AG04450 (cell line): ENCODE data around the gene VPS13D. TPM values are rescaled to one million over a fixed set of nuclear protein-coding genes. Genes with fewer than 3 reads are reported as not detected.

ENCODE experiments used
- CTCF ChIA-PET: fragments of 300-600, 350-600 bp; formaldehyde crosslinking; extraction: SDS; loops from one replicate; lab custom pipeline; 2022; ENCODE audit warnings: antibody characterized with exemption, inconsistent platforms; lab: Charles Lee
- POLR2A ChIA-PET: fragments of 350-600 bp; formaldehyde crosslinking; extraction: SDS; loops from one replicate; lab custom pipeline; 2021; ENCODE audit warnings: antibody characterized with exemption, inconsistent platforms; lab: Yijun Ruan, JAX
- DNase-seq: peaks from one replicate; pipeline ENCODE4 v3.0.0-alpha.2; 2011; ENCODE audit warnings: low read depth, low spot score
- H3K27ac ChIP-seq: one replicate; pipeline ENCODE4 v1.5.1; 2012; ENCODE audit warnings: low read depth, low read length, control low read depth
- H3K27me3 ChIP-seq: one replicate; pipeline ENCODE4 v1.6.0; 2012; ENCODE audit warnings: low read length; ENCODE audit not compliant: control insufficient read depth, insufficient read depth
- H3K4me3 ChIP-seq: 2 replicates; pipeline ENCODE4 v1.5.1; 2011; ENCODE audit warnings: mild to moderate bottlenecking, low read depth, low read length, control low read depth
- H3K9me3 ChIP-seq: 2 replicates; pipeline ENCODE4 v1.5.1; 2012; ENCODE audit warnings: low read length; ENCODE audit not compliant: control insufficient read depth, insufficient read depth
- polyA plus RNA-seq: library from polyadenylated mRNA; depleted of rRNA; stranded (reverse); fragments of >200 nt; gene quantifications from 2 replicates; pipeline ENCODE4 v1.2.3, GENCODE V29; 2011
- TF ChIP-seq, protein P1 (sequence below): IDR thresholded peaks from 2 replicates; pipeline ENCODE4 v1.5.1; 2011; ENCODE audit warnings: low read depth, low read length, control low read depth, inconsistent platforms

VPS13D gene
- polyA plus RNA-seq, 1 experiment = 18.3 TPM

DNA sequence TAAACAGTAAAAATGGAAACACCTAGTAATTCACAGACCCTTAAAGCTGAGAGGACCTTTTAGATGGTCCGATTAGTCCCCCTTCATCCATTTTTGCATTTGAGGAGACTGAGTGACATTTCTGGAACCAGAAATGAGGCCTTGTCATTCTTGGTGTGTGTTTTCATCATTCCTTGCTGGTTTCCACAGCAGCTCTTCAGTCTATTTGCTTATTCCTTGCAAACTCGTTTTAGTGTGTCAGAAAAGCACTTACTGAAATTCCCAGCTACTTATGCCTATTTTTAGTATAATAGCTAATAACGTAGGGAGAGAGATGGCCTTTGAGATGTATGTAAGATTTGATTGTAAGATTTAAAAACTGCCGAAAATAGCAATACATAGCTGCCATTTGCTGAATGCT, 70.9 kb downstream of the VPS13D start:
- CTCF ChIA-PET = interaction anchor here (1.0 to 2.4 kb wide), 5 partner anchors 9 to 358 kb away, joined by 3 to 11 read pairs (median 3); no protein-coding TSS in a partner anchor
- Histone ChIP-seq H3K27me3 (no peaks in the 10 kb centered on the region), H3K27ac (no peak overlapping the region), H3K9me3 (no peaks in the 10 kb centered on the region), H3K4me3 (no peak overlapping the region)
- POLR2A ChIA-PET = no interaction called here
- no peak for DNase-seq
- TF ChIP-seq, protein P1, sequence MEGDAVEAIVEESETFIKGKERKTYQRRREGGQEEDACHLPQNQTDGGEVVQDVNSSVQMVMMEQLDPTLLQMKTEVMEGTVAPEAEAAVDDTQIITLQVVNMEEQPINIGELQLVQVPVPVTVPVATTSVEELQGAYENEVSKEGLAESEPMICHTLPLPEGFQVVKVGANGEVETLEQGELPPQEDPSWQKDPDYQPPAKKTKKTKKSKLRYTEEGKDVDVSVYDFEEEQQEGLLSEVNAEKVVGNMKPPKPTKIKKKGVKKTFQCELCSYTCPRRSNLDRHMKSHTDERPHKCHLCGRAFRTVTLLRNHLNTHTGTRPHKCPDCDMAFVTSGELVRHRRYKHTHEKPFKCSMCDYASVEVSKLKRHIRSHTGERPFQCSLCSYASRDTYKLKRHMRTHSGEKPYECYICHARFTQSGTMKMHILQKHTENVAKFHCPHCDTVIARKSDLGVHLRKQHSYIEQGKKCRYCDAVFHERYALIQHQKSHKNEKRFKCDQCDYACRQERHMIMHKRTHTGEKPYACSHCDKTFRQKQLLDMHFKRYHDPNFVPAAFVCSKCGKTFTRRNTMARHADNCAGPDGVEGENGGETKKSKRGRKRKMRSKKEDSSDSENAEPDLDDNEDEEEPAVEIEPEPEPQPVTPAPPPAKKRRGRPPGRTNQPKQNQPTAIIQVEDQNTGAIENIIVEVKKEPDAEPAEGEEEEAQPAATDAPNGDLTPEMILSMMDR = no peak

DNA sequence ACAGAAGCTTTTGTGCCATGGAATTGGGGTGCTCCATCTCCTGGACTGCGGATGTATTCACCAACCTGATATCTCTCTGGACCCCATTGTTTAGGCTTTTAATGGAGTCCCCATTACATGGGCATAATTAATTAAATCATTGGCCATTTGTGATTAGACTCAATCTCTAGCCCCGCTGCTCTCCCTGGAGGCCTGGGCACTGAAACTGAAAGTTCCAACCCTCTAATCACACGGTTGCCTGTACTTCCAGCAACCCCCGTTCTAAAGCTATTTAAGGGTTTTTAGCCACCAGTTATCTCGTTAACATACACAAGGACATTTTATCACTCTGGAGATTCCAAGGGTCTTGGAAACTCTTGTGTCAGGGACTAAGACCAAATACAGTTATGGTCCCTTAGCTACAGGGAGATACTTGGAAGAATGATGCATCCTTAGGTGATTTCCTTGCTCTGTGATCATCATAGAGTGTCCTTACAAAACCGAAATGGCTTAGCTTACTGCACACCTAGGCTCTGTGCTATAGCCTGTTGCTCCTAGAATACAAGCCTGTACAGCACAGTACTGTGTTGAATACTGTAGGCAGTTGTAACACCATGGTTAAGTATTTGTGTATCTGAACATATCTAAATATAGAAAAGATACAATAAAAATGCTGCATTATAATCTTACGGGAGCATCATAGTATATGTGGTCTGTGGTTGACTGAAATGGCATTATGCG, 71.8 kb downstream of the VPS13D start:
- Histone ChIP-seq H3K27ac (no peak overlapping the region), H3K9me3 (peaks cover 2% of the 10 kb centered on the region), H3K4me3 (no peak overlapping the region), H3K27me3 (no peaks in the 10 kb centered on the region)
- DNase-seq = no peak
- TF ChIP-seq, protein P1 = no peak
- CTCF ChIA-PET = interaction anchor here (0.8 to 2.4 kb wide), 4 partner anchors 10 to 357 kb away, joined by 3 to 11 read pairs (median 6); no protein-coding TSS in a partner anchor
- POLR2A ChIA-PET = no interaction called here

DNA sequence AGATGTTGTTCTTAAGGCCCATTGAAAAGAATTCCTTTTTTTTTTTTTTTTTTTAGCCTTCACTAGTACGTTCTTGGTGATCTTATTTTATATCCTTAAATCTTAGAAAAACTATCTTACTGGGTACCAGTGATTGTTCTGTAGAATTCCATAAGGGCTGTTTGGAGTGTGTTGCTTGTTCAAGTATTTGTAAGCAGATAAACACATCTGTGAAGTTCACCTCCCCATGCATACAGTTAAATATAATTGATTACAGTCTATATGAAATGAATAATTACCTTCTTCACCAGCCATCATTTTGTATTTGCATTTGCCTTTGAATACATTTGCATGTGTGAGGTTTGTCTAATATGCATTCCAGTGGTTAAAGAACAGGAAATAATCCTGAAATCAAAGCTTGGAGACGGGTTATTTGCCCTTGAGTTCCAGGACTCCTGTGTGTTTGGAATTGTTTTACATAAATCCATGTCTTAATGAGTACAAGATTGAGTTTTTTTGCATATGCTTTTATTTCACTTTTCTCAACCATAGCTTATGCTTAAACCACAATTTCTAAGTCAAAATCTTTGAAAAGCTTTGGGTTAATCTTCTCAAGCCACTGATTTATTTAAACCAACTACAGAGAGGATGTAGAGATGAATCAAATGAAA, 73.1 kb downstream of the VPS13D start:
- no peak overlapping the region for H3K27ac ChIP-seq
- no peaks in the 10 kb centered on the region for H3K27me3 ChIP-seq
- ChIA-PET POLR2A (interaction anchor here (1.0 kb wide), 1 partner anchor 104 kb away, joined by 4 read pairs; no protein-coding TSS in a partner anchor), CTCF (interaction anchor here (1.5 kb wide), 1 partner anchor 356 kb away, joined by 13 read pairs; no protein-coding TSS in a partner anchor)
- H3K9me3 ChIP-seq = peaks cover 4% of the 10 kb centered on the region
- TF ChIP-seq, protein P1 = no peak
- no peak overlapping the region for H3K4me3 ChIP-seq
- DNase-seq = no peak

DNA sequence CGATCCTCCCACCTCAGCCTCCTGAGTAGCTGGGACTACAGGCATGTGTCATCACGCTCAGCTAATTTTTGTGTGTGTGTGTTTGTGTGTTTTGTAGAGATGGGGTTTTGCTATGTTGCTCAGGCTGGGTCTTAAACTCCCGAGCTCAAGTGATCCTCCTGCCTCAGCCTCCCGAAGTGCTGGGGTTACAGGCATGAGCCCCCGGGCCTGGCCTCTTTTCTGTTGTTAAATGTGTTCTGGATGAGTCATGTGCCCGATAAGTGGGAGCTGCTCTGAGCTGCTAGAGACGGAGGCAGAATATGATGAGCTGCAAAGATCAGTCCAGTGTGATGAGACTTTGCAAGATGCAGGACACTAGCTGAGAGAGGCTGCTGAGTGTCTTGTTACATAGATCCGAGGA, 75.5 kb downstream of the VPS13D start:
- ChIA-PET CTCF (interaction anchor here (1.3 to 3.1 kb wide), 2 partner anchors 9 to 354 kb away, joined by 6 to 17 read pairs; no protein-coding TSS in a partner anchor), POLR2A (interaction anchor here (0.6 kb wide), 1 partner anchor 223 kb away, joined by 6 read pairs; no protein-coding TSS in a partner anchor)
- no peak for DNase-seq
- no peaks in the 10 kb centered on the region for H3K27me3 ChIP-seq
- TF ChIP-seq, protein P1 = no peak
- peaks cover 4% of the 10 kb centered on the region for H3K9me3 ChIP-seq
- no peak overlapping the region for H3K27ac ChIP-seq
- no peak overlapping the region for H3K4me3 ChIP-seq
